Measurements from ENCODE around the gene OR4D5. TPM values are rescaled to one million over a fixed set of nuclear protein-coding genes. Genes with fewer than 3 reads are reported as not detected.

Gene OR4D5
- total RNA-seq = under 0.01 TPM in 1 of 2 replicates, not detected in the other

GRCh38 chr11:123939317-123939716 lies at the start of gene OR4D5:
Gene OR4D5, plus strand, starts transcription at chr11:123939617. Its CDS starts 0 bp downstream, at chr11:123939617.

DNA sequence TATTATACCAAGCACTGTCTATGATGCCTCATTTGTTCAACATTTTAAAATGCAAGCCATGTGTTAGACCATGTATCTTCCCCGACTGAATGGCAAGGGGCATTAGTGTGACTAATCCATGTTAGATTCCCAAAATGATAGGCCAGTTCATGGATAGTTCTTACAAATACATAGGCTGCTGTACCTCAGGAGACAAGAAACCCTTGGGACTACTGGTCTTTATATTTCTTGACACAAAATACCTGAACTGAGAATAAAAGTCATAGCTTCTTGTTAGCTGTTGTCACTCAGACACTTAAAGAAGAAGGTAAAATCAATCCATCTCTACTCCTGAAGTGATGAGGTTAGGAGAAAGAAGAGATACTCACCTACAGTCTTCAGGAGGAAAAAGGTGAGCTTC lies 37.5 kb upstream of the OR4D5 start, which contains the start of gene OR8D4:
TSS of gene OR8D4 (plus strand) at position 301 of the 400 bp plus-strand sequence. CDS start 4,265 bp downstream, outside the sequence.

DNA sequence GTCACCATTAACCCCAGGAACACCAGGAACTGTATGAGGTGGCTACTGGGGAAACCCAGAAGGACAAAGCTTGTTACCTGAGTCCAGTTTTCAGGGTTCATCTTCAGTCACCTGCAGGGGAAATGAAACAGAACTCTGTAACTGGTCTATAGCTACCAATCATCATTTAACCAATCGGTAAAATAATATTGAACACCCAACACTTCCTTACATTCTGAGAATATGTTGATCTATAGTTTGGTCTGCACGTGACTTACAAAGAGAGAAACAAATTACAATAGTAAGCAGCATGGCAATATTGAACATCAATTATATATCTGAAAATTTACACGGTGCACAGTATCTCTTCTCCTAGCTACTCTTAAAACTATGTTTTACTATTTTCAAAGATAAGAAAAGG lies 4.3 kb downstream of the OR4D5 start, which contains the start of gene OR6T1:
TSS of gene OR6T1 (minus strand) at position 101 of the 400 bp plus-strand sequence. CDS start at position 101, 0 bp downstream.

DNA sequence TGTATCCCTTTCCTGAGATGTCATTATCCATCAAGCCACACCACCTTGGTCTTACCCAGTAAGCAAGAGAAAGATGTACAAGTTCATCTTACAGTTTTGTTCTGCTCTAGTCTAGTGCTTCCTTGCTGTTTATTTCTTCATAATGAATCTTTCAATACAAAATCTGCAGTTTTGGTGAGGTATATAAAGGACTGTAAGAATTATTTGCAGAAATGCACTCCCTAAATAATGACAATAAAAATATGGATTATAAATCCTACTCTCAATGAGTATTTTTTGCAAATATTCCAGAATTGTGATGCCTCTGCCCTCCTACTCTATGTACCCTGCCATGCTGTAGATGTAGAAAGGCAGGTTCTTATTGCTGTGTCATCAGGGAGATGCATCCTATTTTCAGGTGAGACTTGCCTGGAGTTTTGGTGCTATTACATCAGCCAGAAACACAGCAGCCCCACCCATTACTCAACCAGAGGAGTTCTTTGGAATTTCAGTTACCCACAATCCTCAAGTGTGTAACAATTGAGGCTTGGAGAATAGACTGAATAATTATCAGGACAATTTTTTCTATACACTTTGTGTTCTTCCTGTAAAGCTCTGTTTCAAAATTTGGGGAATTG lies 38.4 kb downstream of the OR4D5 start, which contains the start of gene OR10S1:
TSS of gene OR10S1 (minus strand) at position 51 of the 617 bp plus-strand sequence. CDS start 117 bp downstream, outside the sequence.

Other genes starting within 250 kb of the OR4D5 start
- 4.0 and 7.0 TPM in 2 replicates for gene ZNF202, start 198.0 kb upstream of the OR4D5 start, total RNA-seq
- not detected in 2 replicates for gene OR6X1, start 185.1 kb upstream of the OR4D5 start, total RNA-seq
- not detected in 2 replicates for gene OR6M1, start 133.3 kb upstream of the OR4D5 start, total RNA-seq
- gene TMEM225, start 53.9 kb upstream of the OR4D5 start, total RNA-seq = not detected in 2 replicates
- gene OR8D4, start 37.5 kb upstream of the OR4D5 start, total RNA-seq = not detected in 2 replicates
- not detected in 2 replicates for gene OR6T1, start 4.2 kb downstream of the OR4D5 start, total RNA-seq
- not detected in 2 replicates for gene OR10S1, start 38.2 kb downstream of the OR4D5 start, total RNA-seq
- gene OR10G6, start 55.5 kb downstream of the OR4D5 start, total RNA-seq = not detected in 2 replicates
- gene OR10G4, start 73.4 kb downstream of the OR4D5 start, total RNA-seq = not detected in 2 replicates
- not detected in 2 replicates for gene OR10G9, start 83.4 kb downstream of the OR4D5 start, total RNA-seq
- not detected in 2 replicates for gene OR10G8, start 87.2 kb downstream of the OR4D5 start, total RNA-seq
- gene OR10G7, start 101.7 kb downstream of the OR4D5 start, total RNA-seq = not detected in 2 replicates
- gene VWA5A, start 175.8 kb downstream of the OR4D5 start, total RNA-seq = 7.6 and 12.7 TPM in 2 replicates
- not detected in 2 replicates for gene OR10D3, start 243.7 kb downstream of the OR4D5 start, total RNA-seq

Measured in smooth muscle cell of bladder (primary cell).